GM19467 (cell line): Measurements from ENCODE around the gene PAQR5.
"Not testable (repeated sequence)": the region's sequence is repeated elsewhere in the genome, so short reads cannot be mapped to it uniquely, and the experiment has no call there.

Experiments
- ATAC-seq: cut with Tn5 transposase; IDR thresholded peaks from one replicate; pipeline ENCODE4 v1.9.1; 2021; ENCODE audit warnings: mild to moderate bottlenecking, moderate library complexity; ENCODE audit not compliant: unreplicated experiment

Gene PAQR5

DNA sequence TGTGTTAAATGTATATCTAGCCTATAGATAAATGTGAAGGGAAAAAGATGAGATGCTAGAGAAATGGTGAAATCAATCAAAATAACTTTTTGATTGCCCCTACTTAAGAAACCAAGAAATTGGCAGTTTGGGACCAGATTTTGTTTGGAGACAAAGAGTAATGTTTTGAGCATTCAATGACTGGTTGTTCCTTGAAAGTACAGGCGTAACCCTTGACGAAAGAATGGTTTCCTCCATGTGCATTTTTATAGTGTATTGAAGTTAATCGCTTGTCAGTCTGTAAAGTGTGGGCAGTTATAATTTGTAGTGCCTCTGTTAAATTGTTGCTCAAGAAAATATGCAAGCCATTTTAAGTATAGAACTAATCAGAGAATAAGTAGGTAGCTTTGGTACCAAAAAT, 116.7 kb downstream of the PAQR5 start:
- ATAC-seq = no peak

DNA sequence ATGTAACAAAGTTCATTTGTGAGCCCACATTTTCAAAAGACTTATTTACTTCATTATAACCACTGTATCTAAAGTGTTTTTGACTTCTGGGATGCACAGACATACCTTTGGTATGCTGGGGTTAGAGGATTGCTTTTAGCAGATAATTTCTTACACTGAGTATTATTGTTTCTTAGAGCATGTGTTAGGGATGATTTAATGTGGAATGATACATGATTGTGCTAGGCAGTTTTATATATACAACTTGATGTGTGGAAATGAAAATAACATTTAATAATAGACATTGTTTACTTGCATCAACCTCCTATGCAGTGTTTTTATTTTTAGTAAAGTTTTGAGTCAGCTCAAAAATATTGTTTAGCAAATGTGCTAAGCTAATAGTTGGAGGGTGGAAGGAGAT, 118.9 kb downstream of the PAQR5 start:
- no peak for ATAC-seq

DNA sequence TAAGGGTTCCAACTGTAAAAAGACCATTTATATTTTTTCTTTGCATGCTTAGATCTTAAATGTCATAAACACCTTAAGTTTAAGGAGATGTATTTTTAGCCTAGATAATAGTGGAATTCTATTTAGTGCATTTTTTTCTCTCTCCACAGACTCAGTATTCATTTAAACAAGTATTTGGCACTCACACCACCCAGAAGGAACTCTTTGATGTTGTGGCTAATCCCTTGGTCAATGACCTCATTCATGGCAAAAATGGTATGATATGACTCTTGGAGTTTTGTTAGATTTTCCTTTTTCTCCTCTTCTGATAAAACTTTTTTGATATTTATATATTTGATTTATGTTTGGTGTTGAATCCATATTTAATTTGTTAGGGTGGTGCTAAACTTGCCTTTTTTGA, 122.8 kb downstream of the PAQR5 start:
- ATAC-seq = no peak

DNA sequence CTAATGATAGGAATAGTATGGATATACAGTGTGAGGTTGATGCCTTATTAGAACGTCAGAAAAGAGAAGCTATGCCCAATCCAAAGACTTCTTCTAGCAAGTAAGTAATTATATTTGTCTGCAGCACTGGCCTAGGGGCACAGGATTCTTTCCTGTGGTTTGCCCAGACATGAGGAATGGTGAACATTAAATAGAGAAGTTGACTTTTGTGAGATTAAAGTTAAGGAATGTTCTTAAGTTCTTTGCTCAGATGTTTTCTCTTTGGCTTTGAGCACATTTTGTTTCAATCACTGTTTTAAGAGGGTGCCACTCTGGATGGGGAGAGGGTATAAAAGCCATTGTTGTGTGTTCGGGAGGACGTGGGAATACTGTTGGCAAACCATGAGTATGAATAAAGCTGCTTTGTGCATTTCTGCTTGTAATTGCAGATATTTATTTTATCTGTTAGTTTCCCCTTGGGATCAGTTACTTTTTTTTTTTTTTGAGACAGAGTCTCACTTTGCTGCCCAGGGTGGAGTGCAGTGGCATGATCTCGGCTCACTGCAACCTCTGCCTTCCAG, 123.7 kb downstream of the PAQR5 start:
- ATAC-seq = no peak

DNA sequence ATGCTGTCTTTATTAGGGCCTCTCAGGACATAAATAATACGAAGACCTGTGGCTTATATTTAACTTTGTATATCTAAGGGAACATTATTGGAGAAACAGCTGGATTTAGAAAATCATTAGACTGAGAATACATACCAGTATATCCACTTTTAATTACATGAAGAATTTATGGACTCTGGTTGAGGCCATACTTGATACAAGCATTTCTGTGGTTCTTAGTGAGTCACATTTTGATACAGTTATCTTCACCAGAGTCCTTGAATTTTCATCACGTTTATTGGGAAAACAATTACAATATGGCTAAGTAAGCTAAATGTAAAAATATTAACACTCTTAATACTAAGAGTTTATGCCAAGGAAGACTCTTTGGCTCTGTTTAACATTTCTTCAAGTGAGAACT, 125.3 kb downstream of the PAQR5 start:
- no peak for ATAC-seq

DNA sequence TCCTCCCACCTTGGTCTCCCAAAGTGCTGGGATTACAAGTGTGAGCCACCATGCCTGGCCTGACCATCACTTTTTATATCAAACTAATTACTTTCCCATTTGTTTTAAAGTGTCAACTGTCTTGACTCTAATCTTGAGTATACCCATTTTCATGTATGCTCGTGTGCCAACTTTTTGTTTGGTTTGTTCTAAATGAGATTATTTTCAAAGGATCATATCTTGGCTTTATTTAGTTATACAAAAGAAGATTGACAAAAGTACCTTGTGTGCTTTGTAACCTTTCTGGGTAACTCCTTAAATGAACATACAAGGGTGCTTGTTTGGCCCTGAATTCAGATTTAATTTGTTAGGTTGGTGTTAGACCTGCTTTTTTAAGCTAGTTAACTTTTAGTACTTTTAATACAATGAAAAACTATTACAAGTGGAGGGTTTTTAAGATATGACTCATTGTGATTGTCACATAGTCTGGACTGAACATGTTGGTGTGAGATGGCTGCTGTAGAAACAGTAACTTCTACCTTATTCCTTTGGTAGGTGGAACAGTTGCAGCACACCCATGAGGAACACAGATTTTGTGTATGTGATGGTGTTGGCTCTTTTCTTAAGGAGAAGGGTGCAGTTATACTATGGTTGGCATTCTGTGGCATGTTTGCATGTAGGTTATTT, 126.2 kb downstream of the PAQR5 start:
- no peak for ATAC-seq

DNA sequence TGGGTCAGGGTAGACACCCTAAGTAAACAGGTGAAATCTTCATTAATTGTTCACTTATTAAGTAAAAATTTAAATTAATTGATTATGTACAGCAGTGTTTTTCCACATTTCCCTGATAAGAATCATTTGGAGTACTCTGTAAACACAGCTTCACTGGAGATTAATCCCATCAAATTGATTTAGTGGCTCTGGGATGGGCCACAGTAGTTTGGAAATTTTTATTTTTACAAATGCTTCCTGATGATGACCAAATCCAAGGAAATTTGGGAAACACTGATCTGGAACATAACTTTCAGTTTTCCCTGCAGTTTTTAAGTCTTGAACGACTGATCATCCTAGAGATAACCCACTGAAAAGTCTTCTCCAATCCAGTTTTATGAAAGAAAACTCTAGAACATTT, 135.1 kb downstream of the PAQR5 start:
- no peak for ATAC-seq

DNA sequence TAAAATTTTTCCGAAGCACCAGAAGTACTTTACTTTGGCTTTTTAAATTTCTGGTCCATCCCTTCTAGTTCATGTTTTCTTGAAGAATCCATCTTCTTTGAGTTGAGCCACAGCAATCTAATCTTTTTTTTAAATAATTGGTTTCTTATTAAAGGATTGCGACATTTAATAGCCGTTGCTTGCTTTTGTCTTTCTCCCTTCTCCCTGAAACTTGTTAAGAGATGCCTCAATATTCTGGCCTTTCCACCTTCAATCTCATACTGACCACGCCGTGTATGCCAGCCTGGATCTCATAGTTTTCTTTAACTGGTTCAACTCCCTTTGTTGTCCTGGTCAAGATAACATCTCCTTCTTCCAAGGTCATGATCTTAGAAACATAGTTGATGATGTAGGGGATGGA, 135.5 kb downstream of the PAQR5 start:
- no peak for ATAC-seq

DNA sequence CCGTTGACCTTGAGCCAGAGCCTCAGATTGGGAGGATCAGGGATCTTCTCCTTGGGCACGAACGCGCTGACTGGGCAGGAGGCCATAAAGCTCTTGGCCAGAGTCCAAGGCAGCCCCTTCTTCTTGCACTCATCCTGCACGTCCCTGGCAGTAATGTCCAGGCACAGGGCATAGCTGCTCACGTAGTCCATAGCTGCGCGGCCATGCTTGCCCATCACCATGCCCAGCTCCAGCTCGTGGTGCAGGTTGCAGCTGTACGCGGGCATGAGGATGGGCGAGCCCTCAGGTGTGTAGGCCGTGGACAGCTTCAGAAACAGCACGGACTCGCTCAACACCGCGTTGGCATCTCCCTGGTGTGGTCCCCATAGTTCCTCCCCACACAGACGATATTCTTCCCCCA, 136.0 kb downstream of the PAQR5 start:
- ATAC-seq = no peak

DNA sequence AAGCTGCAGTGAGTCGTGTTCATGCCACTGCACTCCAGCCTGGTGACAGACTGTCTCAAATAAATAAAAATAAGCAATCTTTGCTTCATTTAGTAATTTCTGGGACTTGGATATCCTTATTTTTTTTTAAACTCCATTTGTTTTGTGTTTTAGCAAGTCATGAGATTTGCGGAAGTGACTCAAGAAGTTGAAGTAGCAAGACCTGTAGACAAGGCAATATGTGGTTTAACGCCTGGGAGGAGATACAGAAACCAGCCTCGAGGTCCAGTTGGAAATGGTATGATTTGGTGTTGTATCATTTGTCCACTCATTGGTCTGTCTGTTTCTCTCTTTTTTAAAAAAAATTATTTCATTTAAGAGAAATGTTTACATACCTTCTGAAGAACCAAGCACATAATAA, 137.3 kb downstream of the PAQR5 start:
- ATAC-seq = no peak

DNA sequence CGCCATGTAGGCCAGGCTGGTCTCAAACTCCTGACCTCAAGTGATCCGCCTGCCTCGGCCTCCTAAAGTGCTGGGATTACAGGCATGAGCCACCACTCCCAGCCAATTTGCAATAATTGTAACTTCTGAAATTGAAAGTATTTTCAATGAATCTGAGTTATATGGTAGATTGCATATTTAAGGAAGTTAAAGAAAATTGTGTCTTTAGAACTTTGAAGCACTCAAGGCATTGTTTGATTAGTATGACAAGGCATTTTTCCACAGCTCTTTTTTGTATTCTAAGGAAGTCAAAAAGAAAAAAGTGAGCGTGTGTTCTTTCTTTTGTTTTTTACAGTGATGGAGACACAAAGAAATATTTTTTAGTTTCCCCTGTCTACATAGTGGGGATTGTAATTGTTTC, 138.2 kb downstream of the PAQR5 start:
- no peak for ATAC-seq

DNA sequence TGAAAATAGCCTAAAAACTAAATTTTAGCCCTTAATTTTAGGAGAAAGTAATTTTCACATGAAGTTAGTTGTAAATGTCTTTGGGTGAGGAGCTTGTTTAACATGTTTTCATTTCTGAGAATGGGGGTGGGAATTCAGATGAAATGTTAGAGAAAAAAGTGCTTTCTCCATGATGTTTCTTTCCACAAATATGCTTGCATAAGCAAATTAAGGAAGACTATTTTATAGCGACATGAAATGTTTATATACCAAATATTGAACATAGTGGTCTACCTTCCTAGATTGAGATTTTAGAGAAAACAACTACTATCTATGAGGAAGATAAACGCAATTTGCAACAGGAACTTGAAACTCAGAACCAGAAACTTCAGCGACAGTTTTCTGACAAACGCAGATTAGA, 140.9 kb downstream of the PAQR5 start:
- no peak for ATAC-seq

DNA sequence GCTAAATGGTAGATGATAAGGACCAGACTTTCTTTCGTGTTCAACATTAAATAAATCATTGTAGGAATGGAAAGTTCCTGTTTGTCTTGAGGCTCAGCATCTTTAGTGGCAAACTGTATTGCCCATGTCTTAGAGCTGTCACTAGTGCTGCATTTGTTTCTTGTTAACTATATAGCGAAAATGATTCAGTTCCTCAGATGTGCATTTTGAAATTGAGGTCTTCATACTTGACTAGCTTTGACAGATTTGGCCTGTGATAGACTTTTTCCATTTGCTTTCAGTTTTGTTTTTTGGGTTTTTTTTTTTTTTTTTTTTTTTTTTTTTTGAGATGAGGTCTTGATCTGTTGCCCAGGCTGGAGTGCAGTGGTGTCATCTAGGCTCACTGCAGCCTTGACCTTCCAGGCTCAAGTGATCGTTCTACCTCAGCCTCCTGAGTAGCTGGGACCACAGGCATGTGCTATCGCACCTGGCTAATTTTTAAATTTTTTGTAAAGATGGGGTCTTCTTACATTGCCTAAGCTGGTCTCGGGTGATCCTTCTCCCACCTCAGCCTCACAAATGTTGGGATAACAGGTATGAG, 144.4 kb downstream of the PAQR5 start:
- no peak for ATAC-seq

DNA sequence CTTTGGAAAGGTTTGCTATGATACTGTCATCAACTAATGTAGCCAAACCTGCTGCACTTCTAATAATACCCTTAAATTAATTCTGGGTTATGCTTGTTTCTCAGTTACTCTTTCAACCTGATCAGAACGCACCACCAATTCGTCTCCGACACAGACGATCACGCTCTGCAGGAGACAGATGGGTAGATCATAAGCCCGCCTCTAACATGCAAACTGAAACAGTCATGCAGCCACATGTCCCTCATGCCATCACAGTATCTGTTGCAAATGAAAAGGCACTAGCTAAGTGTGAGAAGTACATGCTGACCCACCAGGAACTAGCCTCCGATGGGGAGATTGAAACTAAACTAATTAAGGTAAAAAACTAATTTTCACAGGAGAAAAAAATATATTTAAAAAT, 146.0 kb downstream of the PAQR5 start:
- no peak for ATAC-seq

DNA sequence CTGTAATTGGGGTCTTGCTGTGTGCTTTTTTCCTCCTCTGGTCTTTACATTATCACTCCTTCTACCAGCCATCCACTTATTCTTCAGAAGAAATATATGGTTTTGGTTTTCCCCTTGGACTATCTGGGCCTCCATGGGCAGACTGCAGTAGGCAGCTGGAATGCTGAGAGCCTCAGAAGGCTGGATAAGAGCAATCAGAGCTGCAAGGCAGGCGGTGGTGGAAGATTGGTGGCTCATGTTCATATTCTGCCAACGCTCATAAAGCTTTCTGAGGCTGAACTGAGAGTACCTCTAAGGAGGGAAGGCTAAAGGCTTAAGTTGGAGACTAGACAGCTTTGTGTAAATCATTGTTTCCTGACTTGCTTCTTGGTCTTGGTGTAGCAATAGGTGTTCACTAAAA, 148.2 kb downstream of the PAQR5 start:
- ATAC-seq = no peak

DNA sequence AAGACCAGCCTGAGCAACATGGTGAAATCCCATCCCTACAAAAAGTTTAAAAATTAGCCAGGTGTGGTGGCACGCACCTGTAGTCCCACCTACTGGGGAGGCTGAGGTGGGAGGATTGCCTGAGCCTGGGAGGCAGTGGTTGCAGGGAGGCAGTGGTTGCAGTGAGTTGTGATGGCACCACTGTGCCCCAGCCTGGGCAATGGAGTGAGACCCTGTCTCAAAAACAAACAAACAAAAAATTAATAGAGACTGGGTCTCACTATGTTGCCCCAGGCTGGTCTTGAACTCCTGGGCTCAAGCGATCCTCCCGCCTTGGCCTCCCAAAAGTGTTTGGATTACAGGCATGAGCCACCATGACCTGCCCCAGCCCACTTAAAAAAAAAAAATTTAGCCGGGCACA, 151.5 kb downstream of the PAQR5 start:
- ATAC-seq = not testable (repeated sequence)

DNA sequence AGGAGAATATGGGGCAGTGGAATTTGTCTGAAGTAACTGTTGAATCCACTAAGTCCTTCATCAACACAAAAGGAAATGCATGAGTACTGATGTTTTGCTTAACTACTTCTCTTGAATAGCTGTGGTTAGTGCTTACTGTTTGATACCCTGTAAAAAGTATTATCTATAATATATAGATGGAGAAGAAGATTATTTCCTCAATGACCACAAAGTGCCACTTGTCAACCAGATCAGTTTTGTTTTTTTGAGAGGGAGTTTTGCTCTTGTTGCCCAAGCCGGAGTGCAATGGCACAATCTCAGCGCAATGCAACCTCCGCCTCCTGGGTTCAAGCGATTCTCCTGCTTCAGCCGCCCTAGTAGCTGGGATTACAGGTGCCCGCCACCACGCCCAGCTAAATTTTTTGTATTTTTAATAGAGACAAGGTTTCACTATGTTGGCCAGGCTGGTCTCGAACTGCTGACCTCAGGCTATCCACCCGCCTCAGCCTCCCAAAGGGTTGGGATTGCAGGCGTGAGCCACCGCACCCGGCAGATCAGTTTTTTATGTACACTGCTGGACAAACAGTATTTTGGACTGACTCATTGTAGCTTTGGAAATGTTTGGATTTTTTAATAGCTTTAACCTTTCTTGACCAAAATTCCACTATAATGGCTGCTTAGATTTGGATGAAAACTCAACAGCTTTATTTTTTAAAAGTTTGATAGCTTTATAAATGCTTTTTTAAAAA, 152.4 kb downstream of the PAQR5 start:
- ATAC-seq = no peak

DNA sequence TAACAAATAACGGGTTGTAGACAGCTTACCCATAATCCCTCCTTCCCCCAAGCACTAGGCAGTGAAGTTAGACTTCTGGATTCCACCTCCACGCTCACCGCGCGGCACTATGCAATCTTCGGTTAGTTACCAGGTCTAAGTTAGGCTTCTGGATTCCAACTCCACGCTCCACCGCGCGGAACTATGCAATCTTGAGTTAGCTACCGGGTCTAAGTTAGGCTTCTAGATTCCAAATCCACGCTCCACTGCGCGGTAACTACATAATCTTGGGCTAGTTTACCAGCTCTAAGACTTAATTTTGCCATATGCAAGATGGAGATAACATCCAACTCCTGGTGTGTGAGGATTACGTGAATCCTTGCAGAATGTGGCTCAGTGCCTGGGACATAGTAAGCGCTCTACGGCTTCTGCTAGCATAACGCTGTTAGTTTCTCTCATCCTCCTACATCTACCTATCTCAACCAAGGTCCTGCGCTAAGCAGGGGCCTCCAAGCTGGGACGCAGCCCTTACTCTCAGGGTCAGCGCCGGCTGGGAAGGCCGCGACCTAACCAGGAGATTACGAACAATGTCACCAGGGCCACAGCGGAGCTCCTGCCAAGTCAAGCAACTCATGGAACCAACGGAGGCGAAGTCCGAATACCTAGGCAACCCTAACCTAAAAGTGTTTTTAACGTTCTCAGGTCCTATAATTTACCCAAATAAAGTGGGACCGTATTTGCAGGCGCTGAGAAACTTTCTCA, 153.4 kb downstream of the PAQR5 start:
- peak; percentile 17 for ATAC-seq

DNA sequence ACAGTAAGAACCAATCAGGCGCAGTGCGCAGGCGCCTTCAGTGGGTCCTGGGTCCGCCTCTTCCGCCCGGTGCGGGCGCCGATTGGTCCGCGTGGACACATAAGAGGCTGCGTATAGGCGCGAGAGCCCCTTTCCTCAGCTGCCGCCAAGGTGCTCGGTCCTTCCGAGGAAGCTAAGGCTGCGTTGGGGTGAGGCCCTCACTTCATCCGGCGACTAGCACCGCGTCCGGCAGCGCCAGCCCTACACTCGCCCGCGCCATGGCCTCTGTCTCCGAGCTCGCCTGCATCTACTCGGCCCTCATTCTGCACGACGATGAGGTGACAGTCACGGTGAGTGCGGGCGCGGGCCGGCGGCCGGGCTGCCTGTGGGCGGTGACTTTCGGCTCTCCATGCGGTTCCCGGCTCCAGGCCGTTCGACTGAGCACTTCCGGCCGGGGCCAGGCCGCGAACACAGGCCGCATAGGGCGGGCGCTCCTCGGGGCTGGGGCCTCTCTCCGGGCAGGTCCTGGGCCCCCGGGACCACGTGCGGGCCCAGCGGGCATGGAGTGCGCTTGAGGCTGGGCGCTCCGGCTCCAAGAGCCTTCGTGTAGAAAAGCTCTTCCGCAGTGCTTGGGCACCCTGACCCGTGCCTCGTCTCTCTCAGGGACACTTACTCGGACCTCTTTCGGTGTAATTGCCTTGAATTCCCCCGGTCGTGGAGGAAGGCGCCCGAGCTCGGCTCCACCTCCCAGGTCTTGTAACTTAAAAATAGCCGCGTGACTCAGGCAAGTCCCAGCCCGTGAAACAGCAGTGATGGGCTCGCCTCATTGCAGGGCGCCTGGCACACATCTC, 154.2 kb downstream of the PAQR5 start, which contains the start of gene RPLP1:
TSS of gene RPLP1 (plus strand) at position 127 of the 830 bp plus-strand sequence. CDS start at position 258, 131 bp downstream.
- ATAC-seq = peak; percentile 78

DNA sequence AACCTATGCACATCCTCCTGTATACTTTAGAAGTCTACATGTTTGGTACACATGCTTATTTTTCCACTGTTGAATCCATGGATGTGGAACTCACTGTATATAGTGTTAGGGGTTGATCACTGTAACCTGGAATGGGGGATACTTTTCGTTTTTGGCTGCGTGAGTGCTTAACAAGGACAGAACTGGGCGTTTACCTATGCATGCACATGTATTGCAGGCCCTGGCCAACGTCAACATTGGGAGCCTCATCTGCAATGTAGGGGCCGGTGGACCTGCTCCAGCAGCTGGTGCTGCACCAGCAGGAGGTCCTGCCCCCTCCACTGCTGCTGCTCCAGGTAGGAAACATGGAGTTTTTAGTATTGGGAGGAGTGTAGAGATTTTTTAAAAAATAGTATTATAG, 156.2 kb downstream of the PAQR5 start:
- no peak for ATAC-seq
